HEK293 (cell line): Measurements from ENCODE around the gene GLYATL1B.

Experiments used
- KLF16 ChIP-seq: fragments of 450-650 bp; formaldehyde crosslinking; IDR thresholded peaks from 2 replicates; pipeline ENCODE4 v1.5.1; 2017; ENCODE audit warnings: missing biosample characterization, missing genetic modification characterization
- ZBTB8A ChIP-seq: fragments of 450-650 bp; formaldehyde crosslinking; IDR thresholded peaks from 2 replicates; pipeline ENCODE4 v1.5.1; 2016; ENCODE audit warnings: missing biosample characterization, missing genetic modification characterization
- ZNF24 ChIP-seq: fragments of 450-650 bp; formaldehyde crosslinking; IDR thresholded peaks from 2 replicates; pipeline ENCODE4 v1.5.1; 2016; ENCODE audit warnings: missing biosample characterization, missing genetic modification characterization
- ZNF248 ChIP-seq: fragments of 450-650 bp; formaldehyde crosslinking; IDR thresholded peaks from 2 replicates; pipeline ENCODE4 v1.5.1; 2017; ENCODE audit warnings: missing biosample characterization, missing genetic modification characterization
- ZNF664 ChIP-seq: fragments of 450-650 bp; formaldehyde crosslinking; IDR thresholded peaks from 2 replicates; pipeline ENCODE4 v1.5.1; 2016; ENCODE audit warnings: missing biosample characterization, missing genetic modification characterization
- ZNF670 ChIP-seq: fragments of 450-650 bp; formaldehyde crosslinking; IDR thresholded peaks from 2 replicates; pipeline ENCODE4 v1.5.1; 2016; ENCODE audit warnings: missing biosample characterization, missing genetic modification characterization, low read depth
- TF ChIP-seq, protein P1 (sequence below): fragments of 450-650 bp; formaldehyde crosslinking; IDR thresholded peaks from 2 replicates; pipeline ENCODE4 v1.5.1; 2016; ENCODE audit warnings: missing biosample characterization, missing genetic modification characterization
- TF ChIP-seq, protein P2 (sequence below): fragments of 450-650 bp; formaldehyde crosslinking; IDR thresholded peaks from 2 replicates; pipeline ENCODE4 v1.5.1; 2016; ENCODE audit warnings: missing biosample characterization, missing genetic modification characterization

DNA sequence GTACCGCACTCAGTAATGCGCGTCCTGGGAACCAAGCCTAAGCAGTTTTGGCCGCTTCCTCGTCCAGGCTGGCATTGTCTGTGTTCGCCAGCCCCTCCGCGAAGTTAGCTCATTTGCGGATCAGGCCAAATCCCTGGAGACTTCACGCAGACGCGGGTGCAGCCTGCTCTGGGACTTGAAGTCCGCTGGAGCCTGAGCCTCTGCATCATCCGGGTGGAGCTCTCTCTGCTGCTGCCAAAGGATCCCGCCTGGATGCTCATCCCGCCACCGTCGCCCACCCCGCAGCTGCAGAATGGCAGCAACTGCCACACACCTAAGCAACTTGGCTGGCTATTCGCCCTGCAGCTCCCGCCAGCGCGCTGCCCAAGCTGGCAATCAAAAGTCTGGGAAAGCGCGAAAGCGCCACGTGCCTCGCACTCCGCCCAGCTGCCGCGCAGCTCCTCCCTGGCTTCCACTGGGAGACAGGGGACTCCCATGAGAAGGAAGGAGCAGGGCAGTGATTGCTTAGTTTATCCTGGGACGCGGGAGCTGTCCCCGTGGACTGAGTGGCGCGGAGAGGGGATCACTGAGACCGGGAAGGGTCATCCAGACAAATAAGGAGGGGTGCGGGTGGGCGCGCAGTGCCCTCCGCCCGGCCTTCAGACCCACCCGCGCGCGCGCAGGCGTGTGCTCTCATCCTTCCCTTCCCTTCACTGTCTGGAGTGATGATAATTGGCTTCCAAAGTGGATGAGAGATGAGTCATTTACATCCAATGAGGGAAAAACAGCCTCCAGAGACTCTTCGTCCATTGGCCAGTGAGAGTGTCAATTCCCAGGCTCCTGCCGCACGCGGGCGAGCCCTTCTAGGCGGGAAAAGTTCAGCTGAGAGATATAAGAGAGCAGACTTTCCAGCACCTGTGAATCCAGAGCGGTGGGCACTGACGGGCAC is 23.2 kb upstream of the GLYATL1B start:
- TF ChIP-seq ZNF670 (tag by site-specific recombination) = no peak
- TF ChIP-seq ZNF664 (tag by site-specific recombination) = no peak
- no peak for TF ChIP-seq KLF16 (tag by site-specific recombination)
- TF ChIP-seq, protein P1, sequence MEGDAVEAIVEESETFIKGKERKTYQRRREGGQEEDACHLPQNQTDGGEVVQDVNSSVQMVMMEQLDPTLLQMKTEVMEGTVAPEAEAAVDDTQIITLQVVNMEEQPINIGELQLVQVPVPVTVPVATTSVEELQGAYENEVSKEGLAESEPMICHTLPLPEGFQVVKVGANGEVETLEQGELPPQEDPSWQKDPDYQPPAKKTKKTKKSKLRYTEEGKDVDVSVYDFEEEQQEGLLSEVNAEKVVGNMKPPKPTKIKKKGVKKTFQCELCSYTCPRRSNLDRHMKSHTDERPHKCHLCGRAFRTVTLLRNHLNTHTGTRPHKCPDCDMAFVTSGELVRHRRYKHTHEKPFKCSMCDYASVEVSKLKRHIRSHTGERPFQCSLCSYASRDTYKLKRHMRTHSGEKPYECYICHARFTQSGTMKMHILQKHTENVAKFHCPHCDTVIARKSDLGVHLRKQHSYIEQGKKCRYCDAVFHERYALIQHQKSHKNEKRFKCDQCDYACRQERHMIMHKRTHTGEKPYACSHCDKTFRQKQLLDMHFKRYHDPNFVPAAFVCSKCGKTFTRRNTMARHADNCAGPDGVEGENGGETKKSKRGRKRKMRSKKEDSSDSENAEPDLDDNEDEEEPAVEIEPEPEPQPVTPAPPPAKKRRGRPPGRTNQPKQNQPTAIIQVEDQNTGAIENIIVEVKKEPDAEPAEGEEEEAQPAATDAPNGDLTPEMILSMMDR (tag by site-specific recombination) = no peak
- TF ChIP-seq ZNF24 (tag by site-specific recombination) = no peak
- TF ChIP-seq, protein P2, sequence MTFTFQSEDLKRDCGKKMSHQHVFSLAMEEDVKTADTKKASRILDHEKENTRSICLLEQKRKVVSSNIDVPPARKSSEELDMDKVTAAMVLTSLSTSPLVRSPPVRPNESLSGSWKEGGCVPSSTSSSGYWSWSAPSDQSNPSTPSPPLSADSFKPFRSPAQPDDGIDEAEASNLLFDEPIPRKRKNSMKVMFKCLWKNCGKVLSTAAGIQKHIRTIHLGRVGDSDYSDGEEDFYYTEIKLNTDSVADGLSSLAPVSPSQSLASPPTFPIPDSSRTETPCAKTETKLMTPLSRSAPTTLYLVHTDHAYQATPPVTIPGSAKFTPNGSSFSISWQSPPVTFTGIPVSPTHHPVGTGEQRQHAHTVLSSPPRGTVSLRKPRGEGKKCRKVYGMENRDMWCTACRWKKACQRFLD (tag by site-specific recombination) = no peak
- TF ChIP-seq ZBTB8A = no peak
- no peak for TF ChIP-seq ZNF248 (tag by site-specific recombination)
